Activated CD4-positive, alpha-beta T cell treated with anti-CD3 and anti-CD28 coated beads, Interleukin-2, Interleukin-6, amounts not matched to agents 100 ng/mL and 50 ng/mL, durations not matched to agents 16 hours and 8 hours (primary cell): ENCODE data around the gene CRYBA2.

ENCODE experiments used
- DNase-seq: peaks from one replicate; pipeline ENCODE4 v3.0.0-alpha.2; 2020

Gene CRYBA2, protein sequence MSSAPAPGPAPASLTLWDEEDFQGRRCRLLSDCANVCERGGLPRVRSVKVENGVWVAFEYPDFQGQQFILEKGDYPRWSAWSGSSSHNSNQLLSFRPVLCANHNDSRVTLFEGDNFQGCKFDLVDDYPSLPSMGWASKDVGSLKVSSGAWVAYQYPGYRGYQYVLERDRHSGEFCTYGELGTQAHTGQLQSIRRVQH

DNA sequence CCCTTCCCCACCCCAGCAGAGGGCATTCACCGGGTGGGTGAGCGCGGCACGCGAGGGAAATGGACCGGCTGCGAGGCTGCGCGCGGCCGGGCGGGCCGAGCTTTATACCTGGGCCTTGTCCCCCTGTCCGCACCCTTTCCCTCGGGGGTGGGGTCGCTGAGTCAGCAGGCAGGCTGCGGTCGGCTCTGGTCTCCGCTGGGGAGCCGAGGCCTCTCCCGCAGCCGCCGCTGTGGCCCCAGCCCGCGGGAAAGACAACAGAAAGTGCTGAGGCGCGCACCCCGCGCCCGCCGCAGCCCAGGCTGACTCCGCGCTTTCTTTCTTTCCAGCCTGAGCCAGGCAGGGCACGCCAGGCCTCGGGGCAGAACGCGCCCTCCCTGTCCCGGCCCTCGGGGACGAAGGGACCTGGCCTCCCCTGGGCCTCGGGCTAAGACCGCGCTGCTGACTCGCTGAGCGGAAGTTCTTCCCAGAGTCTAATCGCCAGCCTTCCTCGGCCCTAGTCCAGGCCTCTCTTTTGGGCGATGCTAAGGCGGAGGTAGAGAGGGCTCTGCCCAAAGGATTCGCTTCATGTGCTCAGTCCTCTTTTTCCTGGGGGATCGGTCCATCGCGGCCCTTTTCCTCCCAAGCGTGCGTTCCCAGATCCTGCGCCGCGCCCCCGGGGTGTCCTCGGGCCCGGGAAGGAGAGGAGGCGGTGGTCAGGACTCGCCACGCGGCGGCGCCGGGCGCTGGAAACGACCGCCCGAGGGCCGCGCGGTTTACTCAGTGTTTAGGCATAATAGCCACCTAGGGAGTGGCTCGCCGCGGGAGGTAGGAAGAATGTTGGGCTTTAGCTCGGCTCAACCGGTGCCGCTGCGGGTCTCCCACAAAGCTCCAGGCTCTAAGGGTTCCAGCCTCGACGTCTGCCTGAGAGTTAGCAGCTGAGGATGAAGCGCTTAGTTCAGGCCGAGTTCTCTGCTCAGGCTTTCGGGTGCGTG, at the start of gene CRYBA2:
TSS of gene CRYBA2 (minus strand) at position 78 of the 971 bp plus-strand sequence. CDS start 246 bp downstream, outside the sequence.
- DNase-seq = no peak

GRCh38 chr2:219042750-219043149, 49.5 kb upstream of the CRYBA2 start:
- DNase-seq = no peak

DNA sequence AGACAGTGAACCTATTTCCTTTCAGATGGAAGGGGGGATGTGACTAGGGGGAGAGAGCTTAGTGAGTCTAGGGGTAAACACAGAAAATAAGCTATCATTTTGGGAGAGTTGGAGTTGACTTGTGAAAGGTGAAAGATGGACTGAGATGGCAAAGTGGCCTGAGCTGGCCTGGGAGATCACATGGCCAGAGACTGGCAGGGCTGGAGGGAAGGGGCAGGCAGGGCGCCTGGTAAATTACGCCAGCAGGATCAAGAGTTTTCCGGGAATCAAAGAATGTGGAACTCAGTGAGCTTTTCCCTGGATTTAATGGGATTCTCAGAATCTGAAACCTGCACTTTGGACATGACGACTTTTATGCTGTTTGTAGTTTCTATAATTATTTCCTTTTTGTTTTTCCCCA, 48.9 kb upstream of the CRYBA2 start:
- no peak for DNase-seq

DNA sequence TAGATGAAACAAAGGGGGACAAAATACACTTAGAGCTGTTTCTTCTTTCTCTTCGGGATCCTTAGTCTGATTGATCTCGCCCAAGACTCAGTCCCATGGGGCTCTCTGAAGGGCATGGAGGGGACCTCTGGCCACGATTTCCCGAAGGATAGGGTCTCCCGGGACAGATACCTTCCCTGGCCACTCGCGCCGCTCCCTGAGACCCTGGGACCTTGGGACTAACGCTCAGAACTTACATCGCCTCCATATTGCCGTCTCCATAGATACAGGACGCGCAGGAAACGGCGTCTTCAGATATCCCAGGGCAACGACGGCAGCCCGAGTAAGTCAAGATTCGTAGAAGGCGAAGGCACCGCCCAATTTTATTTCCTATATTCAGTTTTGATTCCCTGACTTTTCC, 48.0 kb upstream of the CRYBA2 start, which contains the start of gene CFAP65:
TSS of gene CFAP65 (minus strand) at position 265 of the 400 bp plus-strand sequence. CDS start 2,468 bp downstream, outside the sequence.
- DNase-seq = peak; percentile 41

GRCh38 chr2:219038600-219038999, 45.4 kb upstream of the CRYBA2 start:
- no peak for DNase-seq

DNA sequence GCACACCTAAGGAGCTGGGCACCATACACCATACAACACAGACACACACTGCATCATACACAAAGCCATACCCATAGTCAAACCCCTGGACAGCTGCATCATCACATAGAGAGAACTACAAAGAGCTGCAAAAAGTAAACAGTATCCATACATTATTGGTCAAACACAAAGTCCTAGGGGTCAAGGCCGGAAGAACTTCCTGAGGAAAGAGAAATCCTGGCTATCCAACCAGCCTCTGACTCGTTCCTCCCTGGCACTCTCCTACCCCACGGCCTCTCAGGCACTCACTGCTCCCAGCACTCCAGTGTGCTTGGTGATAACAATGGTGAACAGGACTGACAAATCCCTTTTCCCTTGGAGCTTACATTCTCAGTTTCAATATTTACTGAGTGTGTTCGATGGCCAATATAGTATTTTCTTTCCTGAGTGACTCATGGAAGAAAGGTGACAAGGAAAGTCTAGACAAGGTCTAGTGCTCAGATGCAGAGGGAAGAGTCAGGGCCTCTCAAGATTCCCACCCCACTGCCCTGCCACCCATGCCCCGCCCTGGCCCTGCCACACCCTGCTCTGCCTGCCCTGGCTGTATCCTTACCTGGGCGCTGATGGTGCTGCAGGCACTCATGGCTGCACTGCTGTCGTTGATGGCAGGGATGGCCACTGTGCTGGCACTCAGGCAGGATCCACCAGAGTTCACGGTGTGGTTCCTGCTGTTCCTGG, 44.7 kb upstream of the CRYBA2 start:
- no peak for DNase-seq

GRCh38 chr2:219035942-219036341, 42.7 kb upstream of the CRYBA2 start:
- DNase-seq = no peak

DNA sequence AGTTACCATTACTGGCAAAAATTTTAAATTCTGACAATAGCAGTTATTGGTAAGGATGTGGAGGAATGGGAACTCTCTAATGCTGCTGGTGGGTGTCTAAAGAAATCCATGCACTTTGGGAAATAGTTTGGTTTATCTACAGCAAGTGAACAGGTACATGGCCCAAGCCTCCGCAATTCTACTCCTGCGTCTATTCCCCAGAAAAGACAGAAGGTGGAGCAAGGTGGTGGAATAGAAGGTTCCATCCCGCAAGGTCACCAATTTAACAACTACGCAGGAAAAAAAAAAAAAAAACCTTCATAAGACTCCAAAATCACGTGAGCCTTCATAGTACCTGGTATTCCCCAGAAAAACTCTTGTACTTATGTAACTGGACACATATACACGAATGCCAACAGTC, 41.6 kb upstream of the CRYBA2 start:
- no peak for DNase-seq

GRCh38 chr2:219032051-219032745, 39.0 kb upstream of the CRYBA2 start:
- DNase-seq = no peak

- DNase-seq = no peak
These were observed 38.0 kb upstream of the CRYBA2 start for GRCh38 chr2:219031005-219031738.

- DNase-seq = no peak
These were observed 37.1 kb upstream of the CRYBA2 start for GRCh38 chr2:219030177-219030940.

DNA sequence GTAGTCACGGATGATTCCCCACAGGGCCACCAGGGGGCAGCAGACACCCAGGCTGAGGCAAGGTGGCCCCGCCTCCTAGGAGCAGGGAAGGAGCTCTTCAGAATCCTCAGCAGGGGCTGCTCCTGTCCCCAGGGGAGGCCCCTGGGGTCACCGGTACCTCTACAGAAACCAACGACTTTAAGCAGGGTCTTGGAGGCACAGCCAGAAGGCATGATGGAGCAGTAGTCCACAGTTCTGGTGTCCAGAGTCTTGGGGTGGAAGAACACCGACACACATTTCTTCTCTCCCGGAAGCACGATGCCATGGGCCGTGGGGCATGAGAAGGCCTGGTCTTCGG, 36.6 kb upstream of the CRYBA2 start:
- DNase-seq = peak; percentile 83

GRCh38 chr2:219028996-219029828, 36.0 kb upstream of the CRYBA2 start:
- DNase-seq = no peak

DNA sequence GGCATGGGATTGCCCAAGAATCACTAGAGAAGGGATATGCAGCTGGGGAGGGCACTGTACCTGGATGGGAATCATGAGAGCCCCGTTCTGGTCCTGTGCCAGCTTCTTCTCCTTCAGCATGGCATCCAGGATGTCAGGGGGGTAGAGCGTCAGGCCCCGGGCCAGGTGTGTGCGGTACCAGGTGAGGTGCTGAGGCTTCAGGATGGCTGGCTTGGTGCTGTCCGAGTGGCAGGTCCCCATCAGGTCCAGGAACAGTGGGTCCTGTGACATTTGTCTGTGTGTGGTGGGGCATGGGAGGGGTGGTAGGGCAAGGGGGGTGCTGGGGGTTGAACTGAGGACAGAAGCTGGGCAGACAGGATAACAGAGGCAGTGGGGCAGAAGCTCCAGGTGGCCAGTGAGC, 34.9 kb upstream of the CRYBA2 start:
- no peak for DNase-seq

- DNase-seq = no peak
These were observed 34.4 kb upstream of the CRYBA2 start for GRCh38 chr2:219027511-219028055.

DNA sequence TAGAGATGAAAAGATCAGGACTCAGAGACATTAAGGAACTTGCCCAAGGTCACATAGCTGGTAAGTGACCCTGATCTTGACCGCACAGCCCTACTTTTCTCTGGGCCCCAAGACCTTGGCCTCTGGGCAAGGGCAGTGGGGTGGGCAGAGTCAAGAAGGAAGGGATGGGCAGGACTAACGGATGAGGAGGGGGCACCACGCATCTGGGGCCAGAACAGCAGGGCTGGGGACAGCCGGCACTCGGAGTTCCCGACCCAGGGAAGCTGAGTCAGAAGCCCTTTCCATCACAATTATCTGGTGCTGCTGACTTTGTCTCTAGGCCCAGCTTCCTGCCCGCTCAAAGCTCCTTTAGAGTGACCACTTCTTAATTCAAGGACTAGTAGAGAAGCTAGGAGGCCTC, 33.7 kb upstream of the CRYBA2 start:
- no peak for DNase-seq

DNA sequence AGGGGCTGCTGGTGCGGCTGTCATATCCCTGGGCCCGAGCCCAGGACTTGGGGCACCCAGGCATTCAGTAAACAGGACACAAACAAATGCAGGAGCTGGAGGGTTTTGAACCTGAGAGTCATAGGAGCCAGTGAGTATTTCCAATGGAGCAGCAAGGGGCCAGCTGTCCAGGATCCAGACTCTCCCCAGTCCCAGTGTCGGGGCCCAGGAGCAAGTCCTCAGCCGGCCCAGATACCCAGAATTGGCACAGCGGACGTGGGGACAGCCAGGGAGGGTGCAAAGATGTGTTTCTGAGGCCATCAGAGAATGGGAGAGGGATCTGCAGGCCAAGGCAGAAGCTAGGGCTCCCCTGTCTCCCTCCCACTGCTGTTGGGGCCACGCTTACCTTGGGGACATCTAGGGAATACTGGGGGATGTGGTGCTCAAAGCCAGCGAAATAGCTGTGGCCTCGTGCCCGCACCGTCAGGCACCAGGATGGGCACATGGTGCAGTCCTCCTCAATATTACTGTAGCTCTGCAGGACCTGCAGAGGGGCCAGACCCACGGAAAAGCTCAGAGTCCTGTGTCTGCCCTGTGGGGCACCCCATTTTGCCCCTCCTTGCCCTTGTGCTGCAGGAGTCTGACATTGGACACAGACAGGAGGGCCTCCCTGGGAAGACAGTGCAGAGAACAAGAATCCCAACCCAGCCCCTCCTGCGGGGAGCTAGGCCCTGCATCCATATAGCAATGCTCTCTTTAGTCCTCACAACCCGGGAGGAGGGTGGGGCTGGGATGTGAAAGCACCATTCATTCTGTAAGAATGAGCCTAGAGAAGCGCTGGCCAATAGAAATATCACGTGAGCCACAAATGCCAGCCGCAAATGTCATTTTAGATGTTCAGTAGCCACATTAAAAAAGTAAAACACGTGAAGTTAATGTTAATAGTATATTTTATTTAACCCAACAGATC, 32.7 kb upstream of the CRYBA2 start:
- DNase-seq = no peak

- no peak for DNase-seq
These were observed 30.8 kb upstream of the CRYBA2 start for GRCh38 chr2:219024059-219024458.

GRCh38 chr2:219023045-219023605, 29.9 kb upstream of the CRYBA2 start:
- no peak for DNase-seq
